Measurements from ENCODE around the gene DHX36.
A peak's percentile ranks its signal among the peaks of the same experiment; 100 is the strongest.

DHX36 gene

GRCh38 chr3:154280161-154280560 is 44.1 kb downstream of the DHX36 start:
- DNase-seq (ENCODE audit: low spot score) = no peak

- DNase-seq (ENCODE audit: low spot score) = no peak
These were observed 48.3 kb downstream of the DHX36 start for GRCh38 chr3:154275965-154276364.

- no peak for DNase-seq (ENCODE audit: low spot score)
These were observed 49.0 kb downstream of the DHX36 start for GRCh38 chr3:154275292-154275691.

DNA sequence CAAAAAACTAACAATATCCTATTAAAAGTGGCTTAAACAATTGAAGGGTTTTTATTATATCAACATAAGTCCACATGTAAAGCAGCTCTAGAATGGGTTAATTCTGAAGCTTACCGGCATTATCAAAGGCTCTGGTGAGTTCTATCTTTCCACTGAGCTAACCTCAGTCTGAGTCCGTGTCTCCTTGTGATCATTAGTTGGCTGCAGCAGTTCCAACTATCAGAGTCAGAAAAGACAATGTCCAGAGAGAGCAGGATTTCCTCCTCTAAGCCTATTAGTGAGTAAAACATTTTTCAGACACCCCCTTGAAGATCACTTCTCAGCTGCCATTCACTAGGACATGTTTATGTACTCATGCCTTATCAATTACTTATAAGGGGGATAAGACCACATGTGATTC is 49.9 kb downstream of the DHX36 start:
- no peak for DNase-seq (ENCODE audit: low spot score)

DNA sequence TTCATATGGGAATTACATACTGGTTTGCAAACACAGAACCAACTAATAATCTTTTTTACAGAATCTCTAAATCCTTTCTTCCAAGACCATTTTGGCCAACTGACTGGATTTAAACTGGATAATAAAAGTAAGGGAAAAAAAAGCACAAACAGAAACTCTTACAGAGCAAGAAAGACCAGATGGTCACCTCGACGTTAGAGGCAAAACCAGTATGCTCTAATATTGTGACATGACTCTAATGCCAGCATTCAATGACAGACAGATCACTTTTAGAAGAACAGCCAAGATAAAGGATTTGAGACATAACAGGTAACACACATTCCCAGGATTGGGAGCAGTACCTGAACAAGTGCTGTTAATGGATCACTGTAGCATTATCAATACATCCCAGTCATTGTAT is 50.9 kb downstream of the DHX36 start:
- no peak for DNase-seq (ENCODE audit: low spot score)

GRCh38 chr3:154254527-154254926 is 69.8 kb downstream of the DHX36 start:
- DNase-seq (ENCODE audit: low spot score) = no peak

- DNase-seq (ENCODE audit: low spot score) = peak; percentile 90
These were observed 71.3 kb downstream of the DHX36 start for GRCh38 chr3:154252759-154253638.

DNA sequence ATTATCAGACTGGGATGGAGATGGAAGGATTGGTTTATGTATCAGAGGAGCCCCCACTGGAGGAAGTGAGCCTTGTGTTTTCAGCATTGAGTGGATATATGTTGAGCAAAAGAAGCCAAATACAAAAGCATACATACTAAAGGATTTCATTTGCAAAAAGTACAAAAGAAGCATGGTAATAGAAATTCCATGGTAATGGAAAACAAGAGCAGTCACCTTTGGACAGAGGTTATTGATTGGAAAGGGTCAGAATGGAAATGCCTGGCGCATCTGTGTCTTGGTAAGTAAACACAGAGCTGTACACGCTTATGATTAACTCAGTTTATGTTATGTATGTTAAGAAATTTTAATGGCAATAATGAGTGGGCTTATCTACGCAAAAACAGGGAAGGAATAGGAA is 72.7 kb downstream of the DHX36 start:
- no peak for DNase-seq (ENCODE audit: low spot score)

DNA sequence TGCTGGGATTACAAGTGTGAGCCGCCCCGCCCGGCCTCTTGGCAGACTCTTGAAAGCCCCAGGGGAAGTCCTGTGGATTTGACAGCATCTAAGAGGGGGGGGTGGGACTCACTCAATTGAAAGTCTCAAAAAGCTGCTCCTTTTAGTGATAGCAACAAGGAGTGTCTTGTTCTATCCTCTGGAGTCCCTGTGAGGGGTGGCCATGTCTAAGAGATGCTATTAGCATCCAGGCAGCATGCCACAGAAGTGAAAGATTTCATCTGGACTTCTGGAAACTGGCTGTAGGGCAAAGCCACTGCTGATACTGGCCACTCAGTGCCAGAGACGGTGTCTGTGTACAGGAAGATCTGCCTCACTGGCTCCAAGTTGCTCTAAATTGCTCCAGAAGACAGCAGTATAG is 74.0 kb downstream of the DHX36 start:
- DNase-seq (ENCODE audit: low spot score) = no peak

DNA sequence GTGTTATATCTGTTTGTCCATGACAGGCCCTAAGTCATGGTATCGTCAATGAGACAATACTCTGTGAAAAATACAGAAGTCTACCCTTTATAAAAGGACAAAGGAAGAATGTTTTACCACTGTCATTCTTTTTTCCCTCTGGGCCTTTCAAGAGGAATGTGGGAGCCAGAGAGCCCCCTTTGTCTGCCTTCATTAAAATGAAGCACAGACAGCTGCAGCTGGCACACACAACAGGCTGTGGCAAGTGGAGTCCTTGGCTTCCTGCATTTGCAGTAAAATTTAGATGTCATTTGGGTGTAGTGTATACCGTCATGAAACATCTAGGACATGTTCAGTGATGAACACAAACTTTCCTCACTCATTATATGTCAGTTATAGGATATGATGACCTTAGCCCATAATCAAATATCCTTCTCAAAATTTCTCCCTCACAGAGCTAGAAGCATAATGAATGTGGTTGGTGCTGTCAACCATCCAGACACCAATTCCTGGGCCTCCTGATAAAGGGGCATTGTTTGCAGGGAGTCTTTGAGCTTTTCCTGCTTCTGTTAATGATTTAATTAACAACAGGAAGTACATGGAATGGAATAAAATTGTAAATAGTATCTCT is 76.4 kb downstream of the DHX36 start:
- no peak for DNase-seq (ENCODE audit: low spot score)

GRCh38 chr3:154244644-154245043 is 79.6 kb downstream of the DHX36 start:
- no peak for DNase-seq (ENCODE audit: low spot score)

DNA sequence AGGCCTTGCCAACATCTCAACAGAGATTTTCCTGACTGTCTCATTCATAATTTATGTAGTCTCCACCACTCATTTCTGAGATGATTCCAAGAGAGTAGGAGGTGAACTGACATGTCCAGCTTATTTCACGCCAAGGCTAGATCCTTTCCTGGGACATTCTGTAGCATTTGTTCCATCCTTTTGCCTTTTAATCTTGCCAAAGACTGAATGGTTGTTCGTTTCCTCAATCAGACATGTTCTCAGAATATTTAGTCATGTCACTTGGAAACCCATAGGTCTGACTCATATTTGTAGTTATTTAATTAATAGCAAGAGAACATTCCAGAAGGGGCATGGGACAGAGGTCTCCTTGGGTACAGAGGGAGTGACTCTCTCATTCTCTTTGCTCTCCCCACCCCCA is 80.9 kb downstream of the DHX36 start:
- no peak for DNase-seq (ENCODE audit: low spot score)

- DNase-seq (ENCODE audit: low spot score) = no peak
These were observed 81.5 kb downstream of the DHX36 start for GRCh38 chr3:154242766-154243165.

DNA sequence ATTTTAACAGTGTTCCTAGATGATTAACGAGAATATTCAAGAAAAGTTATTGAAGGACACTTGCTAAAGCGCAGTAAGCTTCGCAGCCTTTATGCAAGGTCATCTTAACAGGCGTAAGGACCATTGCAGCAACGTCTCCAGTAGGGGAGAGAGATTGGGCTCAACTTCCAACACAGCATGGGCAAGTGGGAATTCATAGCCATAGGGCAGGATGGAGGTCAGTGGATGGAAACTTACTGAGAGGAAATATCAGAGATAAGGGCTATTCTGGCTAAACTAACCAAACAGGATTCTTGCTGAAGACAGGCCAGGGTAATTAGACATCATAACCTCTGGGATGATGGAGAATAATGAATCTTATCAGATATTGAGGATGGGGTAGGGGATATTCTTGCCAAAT is 82.8 kb downstream of the DHX36 start:
- DNase-seq (ENCODE audit: low spot score) = no peak

GRCh38 chr3:154240235-154240634 is 84.1 kb downstream of the DHX36 start:
- no peak for DNase-seq (ENCODE audit: low spot score)

DNA sequence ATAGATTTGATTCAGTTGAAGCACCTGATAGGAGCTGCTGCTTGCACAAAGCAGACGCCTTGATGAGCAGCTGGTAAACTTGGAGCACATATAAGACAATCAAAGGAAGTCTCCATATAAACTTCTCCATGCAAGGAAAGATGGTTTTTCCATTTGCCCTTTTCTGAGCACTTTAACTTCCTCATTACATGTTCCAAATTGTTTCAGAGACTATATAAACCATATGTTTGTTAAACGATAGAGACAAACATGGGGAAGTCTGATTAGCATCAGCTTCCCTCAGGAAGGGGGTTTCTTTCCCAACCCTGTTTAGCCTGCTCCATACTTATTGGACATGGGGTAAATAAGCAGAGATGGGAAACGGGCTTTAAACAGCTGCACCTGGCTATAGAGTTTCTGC is 88.0 kb downstream of the DHX36 start:
- no peak for DNase-seq (ENCODE audit: low spot score)

DNA sequence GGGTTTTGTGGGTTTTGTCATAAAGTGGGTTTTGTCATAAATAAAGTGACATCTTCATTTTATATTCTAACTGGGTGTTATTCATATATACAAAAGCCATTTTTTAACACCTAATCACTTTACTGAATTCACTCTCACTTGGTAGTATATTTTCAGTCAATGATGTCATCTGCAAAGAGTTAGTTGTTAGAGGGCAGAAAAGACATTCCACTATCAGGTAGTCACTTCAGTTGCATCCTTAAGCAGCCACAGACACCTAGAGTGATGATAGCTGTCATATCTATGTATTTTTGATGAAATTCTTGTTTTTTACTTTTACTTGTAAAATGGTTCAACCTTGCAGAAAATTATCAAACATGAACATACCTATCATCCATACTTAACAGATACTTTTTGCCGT is 89.0 kb downstream of the DHX36 start:
- DNase-seq (ENCODE audit: low spot score) = no peak

- DNase-seq (ENCODE audit: low spot score) = no peak
These were observed 95.1 kb downstream of the DHX36 start for GRCh38 chr3:154229217-154229590.

GRCh38 chr3:154228561-154229216 is 95.6 kb downstream of the DHX36 start:
- no peak for DNase-seq (ENCODE audit: low spot score)

GRCh38 chr3:154227531-154227930 is 96.8 kb downstream of the DHX36 start:
- DNase-seq (ENCODE audit: low spot score) = no peak

GRCh38 chr3:154225536-154225935 is 98.8 kb downstream of the DHX36 start:
- no peak for DNase-seq (ENCODE audit: low spot score)

DNA sequence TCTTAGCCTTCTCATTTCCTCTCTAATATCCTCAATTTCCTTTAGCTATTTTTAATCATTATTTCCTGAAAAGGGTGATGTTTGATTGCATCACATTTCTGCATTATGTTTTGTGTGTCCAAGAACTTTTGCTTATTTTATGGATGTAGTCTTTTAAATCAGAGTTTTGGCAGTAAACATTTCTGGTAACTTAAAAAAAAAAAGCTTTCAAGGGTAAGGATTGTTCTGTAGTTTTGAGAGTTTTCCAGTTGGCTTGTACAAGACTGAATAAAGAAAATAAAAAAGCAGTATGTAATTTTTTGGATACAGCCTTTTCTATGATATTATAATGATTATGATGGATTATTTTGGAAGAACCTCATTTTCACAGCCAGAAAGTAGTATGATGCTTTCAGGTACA is 99.4 kb downstream of the DHX36 start:
- no peak for DNase-seq (ENCODE audit: low spot score)

- DNase-seq (ENCODE audit: low spot score) = no peak
These were observed 99.9 kb downstream of the DHX36 start for GRCh38 chr3:154224366-154224765.

Data from NAMALWA (cell line).